SJCRH30 (cell line): Measurements from ENCODE around the gene PERP. TPM values are rescaled to one million over a fixed set of nuclear protein-coding genes. Genes with fewer than 3 reads are reported as not detected.

ENCODE experiments used
- DNase-seq, 2 experiments: peaks; one replicate each; pipeline ENCODE4 v3.0.0-alpha.2; 2015 to 2020
- H3K27ac ChIP-seq: fragments of 250-450 bp; sonication (Bioruptor Pico); 2 replicates; pipeline ENCODE4 v1.5.1; 2020; ENCODE audit warnings: mild to moderate bottlenecking, moderate library complexity
- H3K27me3 ChIP-seq: fragments of 250-450 bp; sonication (Bioruptor Pico); 2 replicates; pipeline ENCODE4 v1.5.1; 2020; ENCODE audit warnings: mild to moderate bottlenecking, moderate library complexity
- H3K36me3 ChIP-seq: fragments of 250-450 bp; sonication (Bioruptor Pico); 2 replicates; pipeline ENCODE4 v1.5.1; 2020; ENCODE audit warnings: mild to moderate bottlenecking, moderate library complexity
- H3K4me1 ChIP-seq: fragments of 250-450 bp; sonication (Bioruptor Pico); 2 replicates; pipeline ENCODE4 v1.5.1; 2020; ENCODE audit warnings: mild to moderate bottlenecking, moderate library complexity
- H3K4me3 ChIP-seq: fragments of 250-450 bp; sonication (Bioruptor Pico); 2 replicates; pipeline ENCODE4 v1.5.1; 2020; ENCODE audit warnings: mild to moderate bottlenecking, moderate library complexity
- H3K9me3 ChIP-seq: fragments of 250-450 bp; sonication (Bioruptor Pico); replicated peaks from 2 replicates; pipeline ENCODE4 v1.5.1; 2020; ENCODE audit warnings: mild to moderate bottlenecking, moderate library complexity
- total RNA-seq: library from RNA; depleted of rRNA; stranded (reverse); fragments of >200 nt; shearing (Covaris generic); gene quantifications from 2 replicates; pipeline ENCODE4 v1.2.3, GENCODE V29; 2014; rRNA removed

PERP gene
- total RNA-seq, 1 experiment from 2014 or later: 5.4 TPM

DNA sequence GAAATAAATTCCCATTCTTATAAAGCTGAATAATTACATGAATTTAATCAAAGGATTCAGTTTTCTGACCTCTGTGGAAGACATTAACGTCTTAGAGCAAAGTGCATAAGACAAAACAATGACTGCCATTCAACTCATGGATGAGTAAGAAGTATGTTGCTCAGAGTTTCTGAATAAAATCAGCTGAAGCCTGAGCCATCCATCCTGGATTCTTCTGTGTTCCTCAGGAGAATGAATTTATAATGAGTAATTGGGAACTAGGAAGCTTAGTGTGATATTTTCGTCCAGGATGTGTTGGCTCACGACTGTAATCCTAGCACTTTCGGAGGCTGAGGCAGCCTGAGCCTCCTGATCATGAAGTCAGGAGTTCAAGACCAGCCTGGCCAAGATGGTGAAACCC is 62.8 kb downstream of the PERP start:
- no peak overlapping the region for H3K27ac ChIP-seq
- no peak overlapping the region for H3K4me3 ChIP-seq
- no peaks in the 10 kb centered on the region for H3K36me3 ChIP-seq
- DNase-seq: no peak
- H3K27me3 ChIP-seq: no peaks in the 10 kb centered on the region
- peaks cover 5% of the 10 kb centered on the region; the same call in 1 of the 2 replicates for H3K9me3 ChIP-seq
- no peaks in the 10 kb centered on the region for H3K4me1 ChIP-seq

Other genes starting within 250 kb of the PERP start
- gene TNFAIP3, start 240.2 kb downstream of the PERP start, total RNA-seq: 39.7 and 39.9 TPM in 2 replicates
- 8.8 and 9.3 TPM in 2 replicates for gene ARFGEF3, start 54.5 kb upstream of the PERP start, total RNA-seq
- gene PBOV1, start 111.1 kb upstream of the PERP start, total RNA-seq: not detected in 2 replicates